ENCODE measurements around the gene VWDE.
"Not testable (repeated sequence)": the region's sequence is repeated elsewhere in the genome, so short reads cannot be mapped to it uniquely, and the experiment has no call there.

VWDE gene

GRCh38 chr7:12403287-12404181, at the start of gene VWDE:
VWDE (minus strand) TSS chr7:12403865; CDS start chr7:12403716, 149 bp downstream.
- peak in 3 of 6 experiments; percentile 5 to 61 (median 38) for DNase-seq

- DNase-seq, result not testable (repeated sequence)
These were observed 49.5 kb upstream of the VWDE start for GRCh38 chr7:12453136-12453535.

GRCh38 chr7:12450615-12451014, 47.0 kb upstream of the VWDE start:
- no peak for DNase-seq

GRCh38 chr7:12444785-12445184, 41.1 kb upstream of the VWDE start:
- DNase-seq, result no peak

GRCh38 chr7:12440229-12440628, 36.6 kb upstream of the VWDE start:
- DNase-seq, result no peak

GRCh38 chr7:12436896-12437535, 33.4 kb upstream of the VWDE start:
- no peak for DNase-seq

GRCh38 chr7:12436126-12436525, 32.5 kb upstream of the VWDE start:
- no peak for DNase-seq

- no peak for DNase-seq
These were observed 30.5 kb upstream of the VWDE start for GRCh38 chr7:12434012-12434642.

GRCh38 chr7:12431886-12432556, 28.4 kb upstream of the VWDE start:
- no peak for DNase-seq

- no peak for DNase-seq
These were observed 21.6 kb upstream of the VWDE start for GRCh38 chr7:12425311-12425710.

- DNase-seq, result no peak
These were observed 20.5 kb upstream of the VWDE start for GRCh38 chr7:12423997-12424745.

- DNase-seq, result no peak
These were observed 19.8 kb upstream of the VWDE start for GRCh38 chr7:12423355-12423996.

GRCh38 chr7:12422554-12423320, 19.1 kb upstream of the VWDE start:
- DNase-seq, result no peak

- DNase-seq, result no peak
These were observed 14.8 kb upstream of the VWDE start for GRCh38 chr7:12418452-12418851.

GRCh38 chr7:12415072-12415471, 11.4 kb upstream of the VWDE start:
- no peak for DNase-seq

- no peak for DNase-seq
These were observed 8.7 kb upstream of the VWDE start for GRCh38 chr7:12412407-12412806.

GRCh38 chr7:12410523-12410922, 6.9 kb upstream of the VWDE start:
- DNase-seq, result no peak

- no peak for DNase-seq
These were observed 5.5 kb upstream of the VWDE start for GRCh38 chr7:12409097-12409711.

GRCh38 chr7:12407652-12408051, 4.0 kb upstream of the VWDE start:
- not testable (repeated sequence) for DNase-seq

GRCh38 chr7:12402365-12402725, 1.3 kb downstream of the VWDE start:
- no peak for DNase-seq

Data from stimulated activated naive CD4-positive, alpha-beta T cell (primary cell).